Body of pancreas (tissue), 4 donors: ENCODE measurements around the gene HUWE1. TPM values are rescaled to one million over a fixed set of nuclear protein-coding genes. Genes with fewer than 3 reads are reported as not detected.

Experiments
- ATAC-seq: fragments of 150-250 bp; one replicate; pipeline ENCODE4 v1.9.1; 2016
- DNase-seq, 4 donors: peaks; one replicate each; pipeline ENCODE4 v3.0.0-alpha.2; 2019
- H3K27ac ChIP-seq, 4 donors: fragments of 200-600 bp; sonication (generic); 1 replicate in 3 of 4; 2 replicates in 1 of 4; pipeline versions ENCODE4 v1.5.1 to v1.6.1; 2016 to 2019; ENCODE audit warnings: mild to moderate bottlenecking in 1 of 4, mixed read lengths in 1 of 4, moderate library complexity in 1 of 4
- H3K27me3 ChIP-seq, 2 donors: fragments of 200-600 bp; sonication (generic); one replicate each; pipeline ENCODE4 v1.6.0; 2016; ENCODE audit warnings: mild to moderate bottlenecking in 1 of 2
- H3K36me3 ChIP-seq, 2 donors: fragments of 200-600 bp; sonication (generic); replicated peaks in 1 of 2; 2 replicates each; pipeline ENCODE4 v1.5.1; 2016; ENCODE audit warnings: low read depth in 2 of 2; ENCODE audit not compliant: insufficient read depth in 1 of 2
- H3K4me1 ChIP-seq: fragments of 200-600 bp; sonication (generic); one replicate; pipeline ENCODE4 v1.6.0; 2016
- H3K4me3 ChIP-seq, 2 donors: fragments of 200-600 bp; sonication (generic); 1 replicate in 1 of 2; 2 replicates in 1 of 2; pipeline ENCODE4 v1.5.1; 2016 to 2019
- H3K9me3 ChIP-seq, 3 donors: fragments of 200-600 bp; sonication (generic); 1 replicate in 2 of 3; 2 replicates in 1 of 3; pipeline ENCODE4 v1.5.1; 2016
- POLR2A ChIP-seq, 3 donors: fragments of 450-650 bp; IDR thresholded peaks; one replicate each; pipeline ENCODE4 v1.6.1; 2016; ENCODE audit warnings: antibody characterized with exemption in 3 of 3, mild to moderate bottlenecking in 2 of 3
- WGBS, 2 donors: methylation state at CpG; one replicate each; pipeline ENCODE4 v1.1.5; 2017; 5-methylcytosine and 5-hydroxymethylcytosine counted together
- intact Hi-C: fragments of 100-400 bp; cut with DNase I; formaldehyde crosslinking; loops from one replicate; pipeline ENCODE4 v1.15.1; 2023
- total RNA-seq, 2 donors: library from RNA; depleted of rRNA; stranded (reverse); fragments of >200 nt; gene quantifications; one replicate each; pipeline ENCODE4 v1.1.0, GENCODE V29; 2016
- TF ChIP-seq, protein P1 (sequence below), 7 experiments: fragments of 450-650 bp in 4 of 7; fragments of 200-600 bp in 3 of 7; sonication (generic) in 3 of 7; IDR thresholded peaks; one replicate each; pipeline ENCODE4 v1.5.1; 2016 to 2019; ENCODE audit warnings: antibody characterized with exemption in 7 of 7

The HUWE1 gene
- total RNA-seq, 2 donors from 2014 or later, result 67.2 to 102 TPM

DNA sequence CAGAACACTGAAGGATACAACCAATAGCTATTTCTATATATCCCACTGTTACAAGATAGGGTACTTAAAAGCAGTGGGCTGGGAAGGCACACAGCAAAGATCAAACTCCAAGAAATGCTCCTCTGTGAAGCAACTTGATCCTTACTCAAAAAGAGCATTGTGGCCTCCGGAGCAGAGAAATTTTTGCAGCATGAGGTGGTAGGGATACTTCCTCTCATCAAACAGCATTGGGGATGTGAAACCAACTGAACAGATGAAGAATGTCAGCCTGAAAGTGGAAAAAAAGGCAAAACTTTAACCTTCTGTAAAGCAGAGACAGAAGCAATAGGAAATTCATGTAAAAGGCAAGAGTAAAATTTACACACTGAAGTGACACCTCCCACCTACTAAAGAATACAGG lies 92.2 kb downstream of the HUWE1 start:
- ATAC-seq, result no peak
- TF ChIP-seq POLR2A (IDR thresholded peaks at IDR 0.05), result no peak
- TF ChIP-seq, protein P1, sequence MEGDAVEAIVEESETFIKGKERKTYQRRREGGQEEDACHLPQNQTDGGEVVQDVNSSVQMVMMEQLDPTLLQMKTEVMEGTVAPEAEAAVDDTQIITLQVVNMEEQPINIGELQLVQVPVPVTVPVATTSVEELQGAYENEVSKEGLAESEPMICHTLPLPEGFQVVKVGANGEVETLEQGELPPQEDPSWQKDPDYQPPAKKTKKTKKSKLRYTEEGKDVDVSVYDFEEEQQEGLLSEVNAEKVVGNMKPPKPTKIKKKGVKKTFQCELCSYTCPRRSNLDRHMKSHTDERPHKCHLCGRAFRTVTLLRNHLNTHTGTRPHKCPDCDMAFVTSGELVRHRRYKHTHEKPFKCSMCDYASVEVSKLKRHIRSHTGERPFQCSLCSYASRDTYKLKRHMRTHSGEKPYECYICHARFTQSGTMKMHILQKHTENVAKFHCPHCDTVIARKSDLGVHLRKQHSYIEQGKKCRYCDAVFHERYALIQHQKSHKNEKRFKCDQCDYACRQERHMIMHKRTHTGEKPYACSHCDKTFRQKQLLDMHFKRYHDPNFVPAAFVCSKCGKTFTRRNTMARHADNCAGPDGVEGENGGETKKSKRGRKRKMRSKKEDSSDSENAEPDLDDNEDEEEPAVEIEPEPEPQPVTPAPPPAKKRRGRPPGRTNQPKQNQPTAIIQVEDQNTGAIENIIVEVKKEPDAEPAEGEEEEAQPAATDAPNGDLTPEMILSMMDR (IDR thresholded peaks at IDR 0.05), result no peak
- WGBS, 2 donors, result 83 to 89% methylated on average over 1 of the region's 1 CpG
- H3K36me3 ChIP-seq, result peaks cover 0 to 14% of the 10 kb centered on the region in 2 donors
- intact Hi-C loops, result no loop called here
- no peak overlapping the region for H3K4me3 ChIP-seq
- H3K4me1 ChIP-seq, result no peaks in the 10 kb centered on the region
- no peaks in the 10 kb centered on the region for H3K27me3 ChIP-seq
- DNase-seq, result no peak
- no peak overlapping the region for H3K27ac ChIP-seq
- no peaks in the 10 kb centered on the region for H3K9me3 ChIP-seq

DNA sequence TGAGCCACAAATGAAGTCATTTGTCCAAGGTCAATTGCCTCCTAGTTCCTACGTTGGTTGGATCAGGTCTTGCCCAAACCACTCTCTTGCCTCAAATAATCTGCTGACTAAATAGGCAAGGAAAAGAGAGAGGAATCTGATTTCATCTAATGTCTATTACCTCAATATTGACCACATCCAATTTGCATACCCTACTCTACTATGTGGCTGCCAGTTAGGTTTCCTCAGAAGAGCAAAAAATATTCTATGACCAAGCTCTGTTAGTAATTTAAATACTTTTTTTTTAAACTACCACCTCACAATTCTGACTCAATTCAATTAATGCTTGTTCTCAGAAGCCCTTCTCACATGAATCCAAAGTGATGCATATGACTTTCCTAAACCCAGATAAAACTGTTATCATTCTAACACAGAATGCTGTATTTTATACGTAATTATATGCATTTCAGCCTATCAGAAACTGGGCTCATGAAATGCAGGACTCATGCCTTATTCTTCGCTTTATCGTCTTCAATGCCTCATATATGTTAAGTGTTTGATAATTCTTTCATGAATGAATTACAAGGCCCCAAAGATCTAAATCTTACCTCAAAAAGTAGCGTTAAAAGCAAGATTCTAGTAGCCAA lies 98.6 kb downstream of the HUWE1 start:
- H3K27ac ChIP-seq, result no peak overlapping the region
- no peaks in the 10 kb centered on the region for H3K9me3 ChIP-seq
- intact Hi-C loops, result no loop called here
- TF ChIP-seq POLR2A (IDR thresholded peaks at IDR 0.05), result no peak
- TF ChIP-seq, protein P1 (IDR thresholded peaks at IDR 0.05), result no peak
- H3K4me1 ChIP-seq, result no peaks in the 10 kb centered on the region
- H3K36me3 ChIP-seq, result peaks cover 0 to 21% of the 10 kb centered on the region in 2 donors
- H3K27me3 ChIP-seq, result no peaks in the 10 kb centered on the region
- WGBS, 2 donors, result 78 to 80% methylated on average over 5 of the region's 5 CpGs
- DNase-seq (no peak), ATAC-seq (no peak)
- H3K4me3 ChIP-seq, result no peak overlapping the region

DNA sequence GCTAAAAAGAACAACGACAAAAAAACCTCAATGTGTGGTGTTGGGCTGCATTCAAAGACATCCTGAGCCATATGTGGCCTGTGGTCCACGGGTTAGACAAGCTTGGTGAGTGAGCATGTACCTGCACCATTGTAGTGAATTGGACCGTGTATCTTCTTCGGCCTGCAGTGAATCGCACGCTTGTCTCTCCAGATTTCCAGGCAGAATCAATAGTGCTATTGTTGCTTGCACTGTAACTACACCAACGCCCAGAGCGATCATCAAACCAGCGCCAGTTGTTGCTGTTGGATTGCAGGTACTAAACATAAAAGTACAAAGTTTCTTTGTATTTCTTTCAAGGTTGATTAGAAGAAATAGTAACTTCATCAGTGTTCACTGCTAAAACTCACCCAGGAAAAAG lies 101.6 kb downstream of the HUWE1 start:
- no peaks in the 10 kb centered on the region for H3K9me3 ChIP-seq
- ATAC-seq (no peak), DNase-seq (no peak)
- H3K4me3 ChIP-seq, result no peak overlapping the region
- intact Hi-C loops, result no loop called here
- 92 to 95% methylated on average over 7 to 9 of the region's 9 CpGs for WGBS, 2 donors
- no peaks in the 10 kb centered on the region for H3K4me1 ChIP-seq
- no peaks in the 10 kb centered on the region for H3K27me3 ChIP-seq
- TF ChIP-seq, protein P1 (IDR thresholded peaks at IDR 0.05), result no peak
- no peak for TF ChIP-seq POLR2A (IDR thresholded peaks at IDR 0.05)
- peaks cover 0 to 14% of the 10 kb centered on the region in 2 donors for H3K36me3 ChIP-seq
- no peak overlapping the region for H3K27ac ChIP-seq

DNA sequence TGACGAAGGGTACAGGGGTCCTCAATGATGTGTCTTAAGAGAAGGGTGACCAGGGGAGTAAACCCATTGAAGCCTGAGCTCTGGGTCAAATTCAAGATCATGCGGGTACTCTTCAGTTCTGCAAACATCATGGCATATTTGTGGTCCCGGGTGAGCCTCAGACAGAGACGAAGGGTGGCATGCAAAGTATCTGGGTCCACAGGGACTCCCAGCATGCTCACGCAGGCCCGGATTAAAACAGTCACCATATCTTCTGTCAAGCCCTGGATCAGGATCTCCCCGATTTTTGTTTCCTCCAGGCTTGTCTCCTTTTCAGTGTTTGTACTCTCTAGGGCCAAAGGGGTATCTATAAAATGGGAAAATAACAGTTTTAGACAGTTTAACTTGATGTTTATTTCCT lies 102.9 kb downstream of the HUWE1 start:
- intact Hi-C loops, result no loop called here
- Histone ChIP-seq H3K4me1 (no peaks in the 10 kb centered on the region), H3K27me3 (no peaks in the 10 kb centered on the region), H3K36me3 (peaks cover 0 to 10% of the 10 kb centered on the region in 2 donors), H3K9me3 (no peaks in the 10 kb centered on the region), H3K4me3 (no peak overlapping the region), H3K27ac (no peak overlapping the region)
- TF ChIP-seq, protein P1 (IDR thresholded peaks at IDR 0.05), result no peak
- no peak for TF ChIP-seq POLR2A (IDR thresholded peaks at IDR 0.05)
- 80 to 98% methylated on average over 1 to 5 of the region's 7 CpGs for WGBS, 2 donors
- ATAC-seq (no peak), DNase-seq (no peak)
